ENCODE results near the gene DOCK9.

Gene DOCK9

DNA sequence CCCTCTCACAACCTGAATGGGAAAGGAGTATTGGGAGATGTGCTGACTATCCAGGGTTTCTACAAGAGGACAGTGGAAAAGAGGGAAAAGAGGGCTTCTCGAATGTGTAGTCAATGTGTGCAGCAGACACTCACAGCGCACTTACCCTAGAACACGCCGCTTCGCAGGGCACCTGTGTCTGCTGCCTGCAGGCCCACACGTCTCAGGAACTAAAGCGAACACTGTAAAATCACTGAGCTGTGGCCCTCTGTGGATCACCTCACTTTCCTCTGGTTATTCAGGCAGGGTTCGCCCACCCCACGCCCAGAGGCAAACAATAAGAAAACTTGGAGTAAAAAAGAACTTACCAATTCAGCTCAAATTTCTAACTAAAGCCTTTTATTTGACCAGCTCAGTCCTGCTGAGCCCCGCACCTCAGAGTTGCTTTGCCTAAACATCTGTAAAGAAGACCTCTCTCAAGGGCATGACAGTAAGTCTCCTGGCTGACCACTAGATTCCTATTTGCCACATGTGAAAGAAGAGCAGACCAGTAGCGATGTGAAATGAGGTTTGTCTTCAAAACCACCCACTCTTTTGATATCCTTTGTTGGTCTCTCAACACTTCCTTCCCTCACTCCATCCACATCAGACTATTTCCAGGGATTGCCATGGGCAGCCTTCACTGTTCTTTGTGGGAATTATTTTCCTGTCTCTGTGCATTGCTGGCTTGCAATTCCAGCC, 19.3 kb upstream of the DOCK9 start:
- DNase-seq, result no peak

DNA sequence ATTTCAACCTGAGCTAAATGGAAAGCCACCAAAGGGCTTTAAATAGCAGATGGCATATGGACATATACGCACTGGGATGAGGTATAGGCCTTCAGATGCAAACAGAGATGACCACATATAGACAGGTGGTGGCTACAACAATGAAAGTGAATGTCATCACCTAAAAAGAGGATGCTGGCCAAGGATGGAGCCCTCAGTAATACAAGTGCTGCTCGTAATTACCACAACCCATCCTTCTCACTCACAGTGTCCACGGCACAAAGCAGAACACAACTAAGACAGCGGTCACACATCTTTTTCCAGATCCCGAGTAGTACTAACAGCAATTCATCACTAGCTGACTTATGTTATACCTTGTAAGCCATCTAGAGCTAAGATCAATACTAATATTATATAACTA, 18.2 kb upstream of the DOCK9 start:
- no peak for DNase-seq

DNA sequence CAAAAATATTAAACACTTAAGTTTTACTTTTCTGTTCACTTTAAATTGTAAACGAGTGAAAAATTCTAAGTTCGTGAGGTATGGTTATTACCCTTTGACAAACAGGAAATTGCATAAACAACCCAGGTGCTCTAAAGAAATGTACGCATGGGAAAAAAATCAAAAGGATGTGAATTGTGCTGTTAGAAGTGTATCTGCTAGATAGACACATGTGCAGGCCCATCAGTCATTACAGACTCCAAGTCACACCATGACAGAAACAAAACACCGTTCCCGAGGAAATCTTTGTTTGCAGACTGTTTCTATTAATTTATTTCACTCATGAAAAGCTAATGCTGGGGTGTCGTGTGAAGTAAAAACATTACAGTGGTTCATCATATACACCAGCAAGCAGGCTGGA, 17.0 kb upstream of the DOCK9 start:
- DNase-seq, result no peak

- DNase-seq, result no peak
Measured at GRCh38 chr13:98994080-98994479, 16.2 kb upstream of the DOCK9 start.

DNA sequence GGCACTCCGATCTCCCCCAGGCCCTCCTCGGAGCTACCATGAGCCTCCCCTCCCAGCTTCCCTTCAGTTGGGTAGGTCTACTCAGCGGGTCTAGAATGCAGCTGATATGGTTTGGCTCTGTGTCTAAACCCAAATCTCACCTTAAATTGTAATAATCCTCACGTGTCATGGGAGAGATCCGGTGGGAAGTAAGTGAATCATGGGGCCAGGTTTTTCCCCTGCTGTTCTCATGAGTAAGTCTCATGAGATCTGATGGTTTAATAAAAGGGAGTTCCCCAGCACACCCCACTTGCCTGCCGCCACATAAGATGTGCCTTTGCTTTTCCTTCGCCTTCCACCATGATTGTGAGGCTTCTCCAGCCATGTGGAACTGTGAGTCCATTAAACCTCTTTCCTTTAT, 14.5 kb upstream of the DOCK9 start:
- no peak for DNase-seq

DNA sequence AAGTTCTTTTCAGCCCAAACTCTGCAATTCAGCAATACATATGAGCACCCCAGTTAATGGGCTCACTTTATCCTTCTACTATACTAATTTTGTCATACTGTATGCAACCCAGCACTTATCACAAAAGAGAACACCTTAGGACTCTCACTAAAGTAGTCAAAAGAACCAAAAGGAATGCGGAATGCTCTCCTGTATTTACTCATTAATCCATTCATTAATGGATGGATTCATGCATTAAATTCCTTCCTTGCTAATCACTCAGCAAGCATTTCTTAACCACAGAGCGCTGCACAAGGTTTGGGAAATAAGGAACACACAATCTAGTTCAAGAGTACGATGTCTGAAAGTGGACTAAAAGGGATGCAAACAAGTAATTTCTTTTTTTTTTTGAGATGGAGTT, 12.8 kb upstream of the DOCK9 start:
- no peak for DNase-seq

- no peak for DNase-seq
Measured at GRCh38 chr13:98989469-98990235, 11.8 kb upstream of the DOCK9 start.

GRCh38 chr13:98988780-98989179, 10.9 kb upstream of the DOCK9 start:
- no peak for DNase-seq

DNA sequence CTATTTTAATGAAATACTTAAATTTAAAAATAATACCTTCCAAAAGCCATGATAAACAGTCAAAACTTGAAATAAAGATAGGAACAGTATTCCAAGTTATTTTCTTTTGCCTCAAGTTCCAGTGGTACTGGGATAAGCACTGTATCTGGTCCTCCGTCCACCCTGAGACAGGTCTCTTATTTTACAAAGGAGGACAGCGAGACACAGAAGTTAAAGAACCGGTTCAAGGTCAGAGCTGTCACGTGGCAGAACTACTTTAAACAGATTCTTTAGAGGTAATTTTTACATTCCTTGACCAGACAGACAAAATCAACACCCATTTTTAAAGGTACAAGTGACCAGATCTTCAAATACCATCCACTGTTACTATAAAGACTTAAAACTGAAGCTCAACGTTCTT, 10.4 kb upstream of the DOCK9 start:
- DNase-seq, result no peak

- DNase-seq, result no peak
Measured at GRCh38 chr13:98987275-98987674, 9.4 kb upstream of the DOCK9 start.

- no peak for DNase-seq
Measured at GRCh38 chr13:98986226-98986846, 8.5 kb upstream of the DOCK9 start.

DNA sequence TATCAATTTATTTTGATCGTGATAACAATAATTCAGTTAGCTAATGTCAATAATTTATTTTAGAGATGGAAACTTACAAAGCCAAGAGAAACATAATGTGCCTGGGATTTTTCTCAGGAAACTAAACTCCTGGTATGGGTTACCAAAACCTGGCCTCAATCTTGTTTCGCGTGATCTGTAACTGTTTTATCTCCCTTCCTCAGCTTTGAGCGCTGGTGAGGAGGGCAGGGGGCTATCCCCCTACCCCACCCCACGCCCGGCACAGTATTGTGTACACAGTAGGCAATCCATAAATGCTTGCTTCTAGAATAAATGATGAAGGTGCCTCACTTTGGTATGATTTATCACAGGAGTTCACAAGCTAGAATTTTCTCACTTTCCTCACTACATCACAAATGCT, 7.7 kb upstream of the DOCK9 start:
- no peak for DNase-seq

- no peak for DNase-seq
Measured at GRCh38 chr13:98984983-98985382, 7.1 kb upstream of the DOCK9 start.

- DNase-seq, result no peak
Measured at GRCh38 chr13:98984118-98984517, 6.3 kb upstream of the DOCK9 start.

DNA sequence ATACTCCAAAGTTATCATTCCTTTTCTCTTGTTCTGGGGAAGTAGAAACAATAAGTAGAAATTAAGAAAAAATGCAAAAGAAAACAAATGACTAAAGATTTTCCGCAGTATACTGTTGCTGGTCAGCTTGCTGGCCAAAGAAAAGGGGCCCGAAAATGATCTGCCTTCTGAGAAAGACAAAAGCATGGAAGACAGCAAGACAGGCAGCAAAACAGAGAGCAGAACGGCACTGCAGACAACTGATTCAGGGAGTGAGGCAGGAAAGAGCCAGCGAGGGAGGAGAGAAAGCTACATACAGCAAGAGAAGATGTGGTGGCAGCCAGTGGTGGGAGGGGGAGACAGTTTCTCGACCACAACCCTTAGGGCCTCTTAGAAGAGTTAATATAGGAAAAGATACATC, 5.3 kb upstream of the DOCK9 start:
- DNase-seq, result no peak

DNA sequence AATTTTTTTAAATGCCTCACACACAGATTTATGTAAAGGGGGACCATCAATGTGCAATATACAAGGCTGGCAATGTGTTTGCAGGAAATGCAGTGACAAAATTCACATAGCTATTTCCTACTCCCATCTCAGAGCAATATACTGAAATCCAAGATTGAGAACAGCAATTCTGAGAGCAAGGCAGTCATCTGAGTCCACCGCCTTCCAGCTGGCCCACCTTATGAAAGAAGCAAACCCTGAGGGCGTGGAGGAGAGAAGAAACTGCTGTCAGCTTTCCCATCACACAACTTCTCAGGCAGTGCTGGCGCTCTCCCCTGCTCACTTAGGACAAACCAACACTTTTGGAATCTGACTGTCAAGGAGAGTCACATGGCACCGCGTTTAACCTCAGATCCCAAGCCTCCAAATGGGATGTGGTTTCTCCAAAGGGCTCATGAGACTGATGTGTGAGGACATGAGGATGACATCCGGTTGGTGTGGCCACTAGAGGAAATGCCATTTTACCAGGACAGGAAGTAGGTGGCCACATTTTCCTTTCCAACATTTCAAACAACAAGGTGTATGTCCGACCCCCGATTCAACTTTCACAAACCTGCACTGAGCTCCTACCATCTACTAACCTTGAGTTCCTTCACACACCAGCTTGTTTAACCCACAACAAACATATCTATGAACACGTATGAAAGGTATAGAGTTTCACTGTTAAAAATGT, 3.7 kb upstream of the DOCK9 start:
- no peak for DNase-seq

DNA sequence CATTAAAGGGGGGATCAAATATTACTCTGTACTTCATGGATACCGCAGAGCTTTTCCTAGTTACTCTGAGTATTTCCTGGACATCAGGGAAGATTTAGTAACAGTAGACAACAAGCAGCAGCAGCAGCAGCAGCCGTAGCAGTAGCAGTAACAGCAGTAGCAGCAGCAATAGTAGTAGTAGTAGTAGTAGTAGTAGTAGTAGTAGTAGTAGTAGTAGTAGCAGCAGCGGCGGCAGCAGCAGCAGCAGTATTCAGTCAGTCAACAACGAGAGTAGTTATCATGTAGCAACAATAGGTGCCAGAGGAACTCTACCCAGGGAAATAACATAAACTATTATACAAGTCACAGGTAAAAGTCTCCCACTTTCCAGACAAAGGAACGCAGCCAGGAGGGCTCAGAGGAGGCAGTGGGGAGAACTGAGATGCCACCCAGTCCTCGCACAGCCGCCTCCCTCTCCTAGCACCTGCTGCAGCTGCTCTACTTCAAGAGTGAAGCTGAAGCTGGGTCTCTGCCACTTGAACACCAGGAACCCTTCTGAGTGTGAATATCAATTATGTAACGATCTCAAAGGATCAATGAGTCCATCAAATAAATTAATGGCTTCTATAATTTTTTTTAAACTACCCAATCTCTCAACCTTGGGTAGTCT, 1.3 kb upstream of the DOCK9 start:
- DNase-seq, result no peak

- no peak for DNase-seq
Measured at GRCh38 chr13:98978280-98978679, 416 bp upstream of the DOCK9 start.

DNA sequence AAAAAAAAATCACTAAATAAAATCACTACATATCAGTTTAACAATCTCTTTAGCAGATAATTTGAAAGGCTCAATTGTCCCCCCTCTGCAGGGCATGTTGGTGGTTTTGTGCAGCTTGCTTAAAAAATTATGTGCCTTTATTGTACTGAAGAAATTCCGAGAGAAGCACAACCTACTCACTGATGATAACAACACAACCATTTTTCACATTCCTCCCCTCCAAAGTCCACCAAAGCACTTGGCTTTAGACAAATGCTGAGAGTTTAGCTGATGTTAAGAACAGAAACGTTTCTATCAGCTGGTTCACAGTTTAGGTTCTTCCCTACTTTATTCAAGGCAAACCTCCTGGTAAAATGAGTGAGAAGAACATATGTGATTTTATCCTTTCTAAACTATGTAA, 923 bp downstream of the DOCK9 start:
- no peak for DNase-seq

DNA sequence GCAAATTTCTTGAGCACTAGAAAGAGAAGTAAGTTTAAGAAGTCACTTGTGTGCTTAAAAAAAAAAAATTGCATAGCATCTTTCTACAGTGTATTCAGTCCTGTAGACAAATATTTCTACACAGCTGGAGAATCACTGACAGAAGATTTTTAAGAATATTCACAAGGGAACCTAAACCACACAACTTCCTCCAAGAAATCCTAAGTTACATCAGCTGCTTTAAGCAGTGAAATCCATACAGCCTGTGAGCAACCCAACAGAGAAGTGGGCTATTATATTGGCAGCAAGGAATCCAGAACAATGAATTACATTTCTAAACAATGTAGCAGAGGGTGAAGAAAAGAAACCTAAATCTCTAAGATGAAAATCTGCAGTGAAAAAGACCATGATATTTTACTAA, 1.5 kb downstream of the DOCK9 start:
- DNase-seq, result no peak

DNA sequence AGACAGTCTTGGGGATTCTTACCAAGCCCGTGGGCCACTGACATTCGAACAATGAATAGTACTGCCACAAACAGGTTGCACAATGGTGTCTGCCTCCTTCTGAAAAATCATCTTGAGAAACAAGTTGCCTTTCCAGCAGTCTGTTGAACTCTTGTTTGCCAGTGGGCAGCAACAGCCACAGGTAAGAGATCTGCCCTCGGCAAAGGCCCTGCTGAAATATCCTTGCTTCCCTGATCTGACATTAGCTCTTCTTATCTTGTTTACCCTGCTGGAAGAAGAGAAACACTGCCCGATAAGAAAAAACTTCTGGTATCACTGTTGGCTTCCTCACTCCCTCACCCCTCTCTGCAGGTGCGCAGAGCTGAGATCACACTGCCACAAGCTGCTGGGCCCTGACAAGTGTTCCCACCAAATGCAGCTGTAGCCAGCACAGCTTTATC, 2.0 kb downstream of the DOCK9 start:
- DNase-seq, result no peak

GRCh38 chr13:98974053-98974452, 3.8 kb downstream of the DOCK9 start:
- DNase-seq, result no peak

DNA sequence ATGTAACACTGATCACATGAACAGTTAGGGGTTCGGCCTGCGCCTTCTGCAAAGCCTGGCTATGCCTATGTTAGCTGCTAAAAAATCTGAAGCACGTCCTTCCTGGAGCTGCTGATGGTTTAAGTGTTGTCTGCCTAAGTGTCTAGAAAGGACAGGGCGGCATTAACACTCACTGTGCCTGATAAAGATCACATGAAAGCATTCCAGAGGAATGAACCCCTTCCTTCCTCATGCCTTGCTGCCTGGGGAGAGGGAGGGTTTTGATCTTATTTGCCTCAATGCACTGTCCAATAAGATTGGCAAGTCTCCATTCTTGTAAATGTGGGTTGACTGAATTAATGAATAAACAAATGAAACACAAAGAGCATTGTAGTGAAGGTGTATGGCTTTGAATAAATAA, 5.2 kb downstream of the DOCK9 start:
- DNase-seq, result no peak
